IMR-90 (cell line): Measurements from ENCODE around the gene NF1. TPM values are rescaled to one million over a fixed set of nuclear protein-coding genes. Genes with fewer than 3 reads are reported as not detected.

Experiments
- ATAC-seq: fragments of 200-7000 bp; cut with Tn5 transposase; 2 replicates; pipeline ENCODE4 v1.9.1; 2020; ENCODE audit warnings: low read depth, mild to moderate bottlenecking, moderate library complexity
- BruUV-seq: library from RNA; stranded (reverse); fragments of 400-500 nt; replicated peaks from 2 replicates; lab custom pipeline; 2021; lab: Mats Ljungman, UMichigan
- CTCF ChIA-PET: fragments of 300-600 bp; formaldehyde crosslinking; extraction: SDS; loops from one replicate; lab custom pipeline; 2021; ENCODE audit warnings: antibody characterized with exemption; lab: Yijun Ruan, JAX
- POLR2A ChIA-PET: fragments of 300-600 bp; sonication (Branson Sonifier 250); formaldehyde crosslinking; loops from one replicate; lab custom pipeline; 2022; ENCODE audit warnings: antibody characterized with exemption; ENCODE audit not compliant: unreplicated experiment; lab: Charles Lee
- DNase-seq: peaks from one replicate; pipeline ENCODE4 v3.0.0; 2013
- H2AFZ ChIP-seq: replicated peaks from 2 replicates; pipeline ENCODE3; 2013; ENCODE audit warnings: low read length, mild to moderate bottlenecking; ENCODE audit not compliant: poor library complexity
- H2AK5ac ChIP-seq: 2 replicates; pipeline ENCODE4 v1.6.1; 2013; ENCODE audit warnings: low read depth, low read length, inconsistent platforms
- H2AK9ac ChIP-seq: replicated peaks from 2 replicates; pipeline ENCODE3; 2013; ENCODE audit warnings: mild to moderate bottlenecking, low read depth, low read length, moderate library complexity; ENCODE audit not compliant: poor library complexity
- H2BK120ac ChIP-seq: 2 replicates; pipeline ENCODE4 v1.6.1; 2013; ENCODE audit warnings: low read depth, low read length, inconsistent platforms
- H2BK15ac ChIP-seq: 3 replicates; pipeline ENCODE4 v1.6.1; 2013; ENCODE audit warnings: low read depth, low read length, inconsistent platforms
- H2BK20ac ChIP-seq: 2 replicates; pipeline ENCODE4 v1.6.1; 2013; ENCODE audit warnings: low read depth, mild to moderate bottlenecking, inconsistent platforms, low read length, moderate library complexity
- H2BK5ac ChIP-seq: 2 replicates; pipeline ENCODE4 v1.6.1; 2013; ENCODE audit warnings: mild to moderate bottlenecking, low read depth, low read length, inconsistent platforms; ENCODE audit not compliant: poor library complexity, severe bottlenecking
- H3K14ac ChIP-seq: replicated peaks from 2 replicates; pipeline ENCODE4 v1.6.1; 2013; ENCODE audit warnings: low read depth, low read length, inconsistent platforms
- H3K18ac ChIP-seq: 2 replicates; pipeline ENCODE4 v1.6.1; 2013; ENCODE audit warnings: low read depth, low read length, control low read depth
- H3K23ac ChIP-seq: 2 replicates; pipeline ENCODE4 v1.6.1; 2013; ENCODE audit warnings: low read depth, low read length, inconsistent platforms
- H3K27ac ChIP-seq: 2 replicates; pipeline ENCODE4 v1.5.1; 2013; ENCODE audit warnings: mild to moderate bottlenecking, control low read depth, low read length; ENCODE audit not compliant: insufficient read depth
- H3K27me3 ChIP-seq: 2 replicates; pipeline ENCODE4 v1.6.1; 2013; ENCODE audit warnings: low read length; ENCODE audit not compliant: control insufficient read depth, insufficient read depth
- H3K36me3 ChIP-seq: 2 replicates; pipeline ENCODE4 v1.6.1; 2013; ENCODE audit warnings: low read length, mixed read lengths; ENCODE audit not compliant: control insufficient read depth, insufficient read depth
- H3K4ac ChIP-seq: 2 replicates; pipeline ENCODE4 v1.6.1; 2013; ENCODE audit warnings: low read depth, low read length, inconsistent platforms
- H3K4me1 ChIP-seq: 2 replicates; pipeline ENCODE4 v1.6.1; 2013; ENCODE audit warnings: low read length, mixed read lengths; ENCODE audit not compliant: control insufficient read depth, insufficient read depth
- H3K4me2 ChIP-seq: 2 replicates; pipeline ENCODE4 v1.6.1; 2013; ENCODE audit warnings: low read depth, mild to moderate bottlenecking, control low read depth, low read length, moderate library complexity
- H3K4me3 ChIP-seq: 2 replicates; pipeline ENCODE4 v1.5.1; 2013; ENCODE audit warnings: low read depth, mild to moderate bottlenecking, control low read depth, low read length, moderate library complexity; ENCODE audit not compliant: insufficient read depth
- H3K56ac ChIP-seq: 2 replicates; pipeline ENCODE4 v1.6.1; 2013; ENCODE audit warnings: low read length, inconsistent platforms; ENCODE audit not compliant: insufficient read depth; ENCODE audit errors: extremely low read depth
- H3K79me1 ChIP-seq, 2 experiments: 2 replicates each; pipeline ENCODE4 v1.6.1; 2013; ENCODE audit warnings: low read length in 2 of 2, inconsistent platforms in 1 of 2, low read depth in 1 of 2
- H3K9ac ChIP-seq: 2 replicates; pipeline ENCODE4 v1.6.1; 2013; ENCODE audit warnings: low read depth, low read length, control low read depth
- H3K9me1 ChIP-seq: 2 replicates; pipeline ENCODE4 v1.6.1; 2013; ENCODE audit warnings: low read length, inconsistent platforms; ENCODE audit not compliant: insufficient read depth
- H3K9me3 ChIP-seq: 2 replicates; pipeline ENCODE4 v1.6.1; 2013; ENCODE audit warnings: low read length; ENCODE audit not compliant: control insufficient read depth, insufficient read depth
- H4K20me1 ChIP-seq: 2 replicates; pipeline ENCODE4 v1.6.1; 2013; ENCODE audit warnings: low read length, inconsistent platforms; ENCODE audit not compliant: insufficient read depth
- H4K5ac ChIP-seq: 2 replicates; pipeline ENCODE4 v1.6.1; 2013; ENCODE audit warnings: mild to moderate bottlenecking, low read depth, low read length, control low read depth
- H4K8ac ChIP-seq, 2 experiments: 2 replicates each; pipeline ENCODE4 v1.6.1; 2013; ENCODE audit warnings: low read depth in 2 of 2, low read length in 2 of 2, control low read depth in 1 of 2, inconsistent platforms in 1 of 2
- H4K91ac ChIP-seq: 2 replicates; pipeline ENCODE4 v1.6.1; 2013; ENCODE audit warnings: low read depth, low read length, inconsistent platforms; ENCODE audit not compliant: insufficient read depth
- BHLHE40 ChIP-seq: fragments of 150-350 bp; IDR thresholded peaks from 2 replicates; pipeline ENCODE4 v1.6.1; 2016; ENCODE audit warnings: mild to moderate bottlenecking, low read depth, low read length
- FOS ChIP-seq: fragments of 150-350 bp; IDR thresholded peaks from 2 replicates; pipeline ENCODE4 v1.6.1; 2016; ENCODE audit warnings: low read depth, low read length
- MXI1 ChIP-seq: IDR thresholded peaks from 2 replicates; pipeline ENCODE4 v1.6.1; 2012; ENCODE audit warnings: low read depth, mild to moderate bottlenecking, low read length, moderate library complexity, borderline replicate concordance
- WGBS, 2 experiments: methylation state at CpG; one replicate each; pipeline versions ENCODE4 v1.1.5 to v1.1.7; 2013; ENCODE audit warnings: missing lambda C conversion rate in 2 of 2; ENCODE audit not compliant: insufficient read length in 1 of 2; ENCODE audit errors: extremely low coverage in 2 of 2; 5-methylcytosine and 5-hydroxymethylcytosine counted together
- dilution Hi-C: fragments of 300-500 bp; cut with HindIII; formaldehyde crosslinking; loops from one replicate; pipeline ENCODE4 v1.14.3; 2018; ENCODE audit warnings: low sequenced_read_pairs; ENCODE audit not compliant: unreplicated experiment
- in situ Hi-C: fragments of 300-500 bp; cut with MboI; formaldehyde crosslinking; loops from 3 replicates; pipeline ENCODE4 v1.14.3; 2019; ENCODE audit warnings: low sequenced_read_pairs, inconsistent platforms, mixed read lengths
- intact Hi-C: fragments of 100-400 bp; cut with micrococcal nuclease; formaldehyde crosslinking; loops from 2 replicates; pipeline ENCODE4 v1.10.0; 2022
- polyA plus RNA-seq, 3 experiments: library from polyadenylated mRNA; depleted of rRNA; stranded (reverse); fragments of >200 nt; gene quantifications; 2 replicates each; pipeline ENCODE4 v1.2.3, GENCODE V29; 2012; ENCODE audit warnings: low replicate concordance in 1 of 3
- total RNA-seq: library from RNA; depleted of rRNA; stranded (reverse); fragments of >200 nt; gene quantifications from 2 replicates; pipeline ENCODE4 v1.2.3, GENCODE V29; 2012
- TF ChIP-seq, protein P1 (sequence below): fragments of 150-350 bp; IDR thresholded peaks from 2 replicates; pipeline ENCODE4 v1.6.1; 2016; ENCODE audit warnings: low read depth, mild to moderate bottlenecking, low read length, moderate library complexity, borderline replicate concordance
- TF ChIP-seq, protein P2 (sequence below): fragments of 150-350 bp; IDR thresholded peaks from 2 replicates; pipeline ENCODE4 v1.6.1; 2017; ENCODE audit warnings: mild to moderate bottlenecking, antibody characterized with exemption, low read length, low read depth

Gene NF1
- total and polyA plus RNA-seq, 2 of the 4 experiments (the other 2 are of a cell fraction), result 17.9 to 48.6 TPM

DNA sequence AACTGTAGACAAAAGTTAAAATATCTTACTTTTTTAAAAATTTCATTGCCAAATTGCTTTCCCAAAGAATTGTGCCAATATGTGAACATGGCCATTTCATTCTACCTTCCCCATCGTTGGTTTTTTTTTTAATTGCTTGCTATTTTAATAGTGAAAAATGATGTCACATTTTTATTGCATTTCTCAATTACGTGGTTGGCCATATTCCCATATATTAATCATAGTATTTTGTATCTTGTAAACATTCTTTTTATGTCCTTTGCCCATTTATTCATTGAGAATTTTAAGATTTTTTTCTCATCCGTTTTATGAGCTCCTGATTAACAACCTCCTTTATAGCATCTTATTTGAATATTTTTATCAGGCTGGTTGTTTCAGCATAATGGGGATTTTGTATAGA, 195.0 kb downstream of the NF1 start:
- ATAC-seq, result no peak
- POLR2A ChIA-PET, result no interaction called here
- no peak overlapping the region for H3K9ac ChIP-seq
- H3K9me3 ChIP-seq, result no peaks in the 10 kb centered on the region
- no TSS peak for BruUV-seq
- no peak overlapping the region for H2AK9ac ChIP-seq
- H3K79me1 ChIP-seq, result peaks cover 6 to 26% of the 10 kb centered on the region in 2 experiments; a peak in 3 of 4 replicates
- no peak overlapping the region for H3K27ac ChIP-seq
- H3K23ac ChIP-seq, result no peak overlapping the region
- no peak overlapping the region for H2BK15ac ChIP-seq
- no peaks in the 10 kb centered on the region; the same call in 1 of the 2 replicates for H3K9me1 ChIP-seq
- H3K4me3 ChIP-seq, result no peak overlapping the region
- H3K4me1 ChIP-seq, result no peaks in the 10 kb centered on the region
- H4K8ac ChIP-seq, result no peak overlapping the region
- no peaks in the 10 kb centered on the region for H4K20me1 ChIP-seq
- no peak overlapping the region for H2BK20ac ChIP-seq
- H3K36me3 ChIP-seq, result peaks cover 1% of the 10 kb centered on the region; the same call in 1 of the 2 replicates
- intact Hi-C loops (no loop called here), dilution Hi-C loops (no loop called here), in situ Hi-C loops (no loop called here)
- CTCF ChIA-PET, result no interaction called here
- no peak for DNase-seq
- no peaks in the 10 kb centered on the region for H3K27me3 ChIP-seq
- no peak for TF ChIP-seq MXI1
- TF ChIP-seq, protein P1, sequence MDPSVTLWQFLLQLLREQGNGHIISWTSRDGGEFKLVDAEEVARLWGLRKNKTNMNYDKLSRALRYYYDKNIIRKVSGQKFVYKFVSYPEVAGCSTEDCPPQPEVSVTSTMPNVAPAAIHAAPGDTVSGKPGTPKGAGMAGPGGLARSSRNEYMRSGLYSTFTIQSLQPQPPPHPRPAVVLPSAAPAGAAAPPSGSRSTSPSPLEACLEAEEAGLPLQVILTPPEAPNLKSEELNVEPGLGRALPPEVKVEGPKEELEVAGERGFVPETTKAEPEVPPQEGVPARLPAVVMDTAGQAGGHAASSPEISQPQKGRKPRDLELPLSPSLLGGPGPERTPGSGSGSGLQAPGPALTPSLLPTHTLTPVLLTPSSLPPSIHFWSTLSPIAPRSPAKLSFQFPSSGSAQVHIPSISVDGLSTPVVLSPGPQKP, result no peak
- TF ChIP-seq, protein P2, sequence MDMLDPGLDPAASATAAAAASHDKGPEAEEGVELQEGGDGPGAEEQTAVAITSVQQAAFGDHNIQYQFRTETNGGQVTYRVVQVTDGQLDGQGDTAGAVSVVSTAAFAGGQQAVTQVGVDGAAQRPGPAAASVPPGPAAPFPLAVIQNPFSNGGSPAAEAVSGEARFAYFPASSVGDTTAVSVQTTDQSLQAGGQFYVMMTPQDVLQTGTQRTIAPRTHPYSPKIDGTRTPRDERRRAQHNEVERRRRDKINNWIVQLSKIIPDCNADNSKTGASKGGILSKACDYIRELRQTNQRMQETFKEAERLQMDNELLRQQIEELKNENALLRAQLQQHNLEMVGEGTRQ, result no peak
- no peak for TF ChIP-seq FOS
- no peak for TF ChIP-seq BHLHE40
- no CpG with 5 or more reads among the region's 3 CpGs for WGBS, 2 experiments
- H3K56ac ChIP-seq, result no peak overlapping the region
- H3K4me2 ChIP-seq, result no peak overlapping the region
- H2AK5ac ChIP-seq, result no peak overlapping the region
- H2BK120ac ChIP-seq, result no peak overlapping the region
- H2BK5ac ChIP-seq, result no peak overlapping the region
- H4K91ac ChIP-seq, result no peak overlapping the region
- no peak overlapping the region for H3K4ac ChIP-seq
- H3K14ac ChIP-seq, result no peak overlapping the region
- H4K5ac ChIP-seq, result no peak overlapping the region
- H2AFZ ChIP-seq, result no peak overlapping the region
- no peak overlapping the region for H3K18ac ChIP-seq
